GM12878 (cell line): ENCODE measurements around the gene PARP16. TPM values are rescaled to one million over a fixed set of nuclear protein-coding genes. Genes with fewer than 3 reads are reported as not detected.

Experiments
- BCLAF1 ChIP-seq: fragments of 450-650 bp; IDR thresholded peaks from 2 replicates; pipeline ENCODE4 v1.6.1; 2017; ENCODE audit warnings: antibody characterized with exemption, mild to moderate bottlenecking, moderate library complexity
- CBFB ChIP-seq: IDR thresholded peaks from 2 replicates; pipeline ENCODE4 v1.6.1; 2016; ENCODE audit warnings: antibody characterized with exemption, low read depth
- CREB1 ChIP-seq: IDR thresholded peaks from 2 replicates; pipeline ENCODE4 v1.6.1; 2012; ENCODE audit warnings: low read depth, mild to moderate bottlenecking, inconsistent platforms
- EP300 ChIP-seq, 2 experiments: fragments of 150-350 bp in 1 of 2; IDR thresholded peaks; 2 replicates each; pipeline ENCODE4 v1.6.1; 2011 to 2012; ENCODE audit warnings: low read depth in 2 of 2, low read length in 2 of 2, borderline replicate concordance in 1 of 2, improper control_type of control experiment in 1 of 2, inconsistent platforms in 1 of 2; ENCODE audit not compliant: control insufficient read depth in 1 of 2
- FOS ChIP-seq: IDR thresholded peaks from 3 replicates; pipeline ENCODE4 v1.6.1; 2011; ENCODE audit warnings: borderline replicate concordance; ENCODE audit not compliant: insufficient read length; ENCODE audit errors: extremely low read depth
- IRF4 ChIP-seq: IDR thresholded peaks from 2 replicates; pipeline ENCODE4 v1.6.1; 2011; ENCODE audit warnings: low read depth, low read length
- JUND ChIP-seq: IDR thresholded peaks from 2 replicates; pipeline ENCODE4 v1.6.1; 2012; ENCODE audit warnings: low read depth, mild to moderate bottlenecking, low read length, improper control_type of control experiment, moderate library complexity
- NFYB ChIP-seq: IDR thresholded peaks from 2 replicates; pipeline ENCODE4 v1.6.1; 2011; ENCODE audit warnings: low read depth, mild to moderate bottlenecking, low read length, improper control_type of control experiment, moderate library complexity; ENCODE audit not compliant: insufficient read depth
- PML ChIP-seq: IDR thresholded peaks from 2 replicates; pipeline ENCODE4 v1.6.1; 2012; ENCODE audit warnings: low read length, inconsistent platforms
- REST ChIP-seq: IDR thresholded peaks from 2 replicates; pipeline ENCODE4 v1.6.1; 2012; ENCODE audit warnings: mild to moderate bottlenecking, low read depth, low read length
- RUNX3 ChIP-seq: IDR thresholded peaks from 2 replicates; pipeline ENCODE4 v1.6.1; 2012; ENCODE audit warnings: low read length, inconsistent platforms
- SKIL ChIP-seq: fragments of 450-650 bp; IDR thresholded peaks from 2 replicates; pipeline ENCODE4 v1.6.1; 2017; ENCODE audit warnings: mild to moderate bottlenecking, low read depth, inconsistent platforms; ENCODE audit not compliant: poor library complexity, severe bottlenecking
- SMAD5 ChIP-seq: IDR thresholded peaks from 2 replicates; pipeline ENCODE4 v1.6.1; 2016; ENCODE audit warnings: antibody characterized with exemption, low read depth
- TARDBP ChIP-seq: IDR thresholded peaks from 2 replicates; pipeline ENCODE4 v1.6.1; 2016; ENCODE audit warnings: borderline replicate concordance
- USF1 ChIP-seq: IDR thresholded peaks from 2 replicates; pipeline ENCODE4 v1.6.1; 2011; ENCODE audit warnings: borderline replicate concordance, low read depth, mild to moderate bottlenecking, moderate library complexity, mixed read lengths, low read length; ENCODE audit not compliant: insufficient read depth; ENCODE audit errors: extremely low read length
- ZSCAN29 ChIP-seq: fragments of 450-650 bp; IDR thresholded peaks from 2 replicates; pipeline ENCODE4 v1.6.1; 2017; ENCODE audit warnings: mild to moderate bottlenecking, moderate library complexity
- polyA plus RNA-seq, 11 experiments: library from polyadenylated mRNA; depleted of rRNA in 4 of 11; unstranded in 6 of 11; stranded (reverse) in 5 of 11; fragments of >200 nt; fragmentation: Nextera tagmentation in 4 of 11; fragmentation: Illumina TruSeq in 1 of 11; extraction: Ambion mirVana in 4 of 11; extraction: Trizol in 1 of 11; gene quantifications; 1 replicate in 1 of 11; 2 replicates in 10 of 11; pipeline versions ENCODE4 v1.2.1 to v1.2.3, GENCODE V29; 2011 to 2016; ENCODE audit warnings: inconsistent platforms in 2 of 11, missing spikeins in 2 of 11, low read depth in 1 of 11
- total RNA-seq, 4 experiments: library from RNA; depleted of rRNA in 3 of 4; stranded (reverse); fragments of >200 nt in 3 of 4; fragmentation: Illumina TruSeq in 1 of 4; extraction: Trizol in 1 of 4; gene quantifications; 2 replicates each; pipeline versions ENCODE4 v1.2.1 to v1.2.3, GENCODE V29; 2013 to 2021
- TF ChIP-seq, protein P1 (sequence below): fragments of 150-350 bp; IDR thresholded peaks from 2 replicates; pipeline ENCODE4 v1.6.1; 2014; ENCODE audit warnings: mild to moderate bottlenecking, low read depth, low read length

The PARP16 gene
- total and polyA plus RNA-seq, 10 of the 15 experiments (the other 5 are each of a cell fraction or from before 2014, with no cell fraction given): 4.9 to 15.7 (median 9.9) TPM

GRCh38 chr15:65304381-65305149 is 17.9 kb upstream of the PARP16 start, which contains the start of gene RNU5B-1 (continued):
- TF ChIP-seq BCLAF1: peak; percentile 83
- TF ChIP-seq, protein P1, sequence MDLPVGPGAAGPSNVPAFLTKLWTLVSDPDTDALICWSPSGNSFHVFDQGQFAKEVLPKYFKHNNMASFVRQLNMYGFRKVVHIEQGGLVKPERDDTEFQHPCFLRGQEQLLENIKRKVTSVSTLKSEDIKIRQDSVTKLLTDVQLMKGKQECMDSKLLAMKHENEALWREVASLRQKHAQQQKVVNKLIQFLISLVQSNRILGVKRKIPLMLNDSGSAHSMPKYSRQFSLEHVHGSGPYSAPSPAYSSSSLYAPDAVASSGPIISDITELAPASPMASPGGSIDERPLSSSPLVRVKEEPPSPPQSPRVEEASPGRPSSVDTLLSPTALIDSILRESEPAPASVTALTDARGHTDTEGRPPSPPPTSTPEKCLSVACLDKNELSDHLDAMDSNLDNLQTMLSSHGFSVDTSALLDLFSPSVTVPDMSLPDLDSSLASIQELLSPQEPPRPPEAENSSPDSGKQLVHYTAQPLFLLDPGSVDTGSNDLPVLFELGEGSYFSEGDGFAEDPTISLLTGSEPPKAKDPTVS: peak; percentile 53; the same call in 1 of the 2 replicates
- peak; percentile 90 for TF ChIP-seq ZSCAN29
- peak; percentile 92 for TF ChIP-seq SKIL
- peak; percentile 76 for TF ChIP-seq CREB1
- TF ChIP-seq TARDBP: peak; percentile 99
- no peak for TF ChIP-seq USF1
- peak; percentile 43; the same call in 1 of the 2 replicates for TF ChIP-seq REST
- TF ChIP-seq SMAD5: peak; percentile 100
- peak; percentile 47; the same call in 1 of the 2 replicates for TF ChIP-seq IRF4
- no peak for TF ChIP-seq FOS
- TF ChIP-seq EP300 (IDR thresholded peaks at IDR 0.05; ENCODE audit: borderline replicate concordance in 1 of 2, control insufficient read depth in 1 of 2, low read depth in 2 of 2, low read length in 2 of 2): no peak
- peak; percentile 100 for TF ChIP-seq CBFB
- TF ChIP-seq RUNX3: peak; percentile 78
- TF ChIP-seq PML: peak; percentile 100
- TF ChIP-seq JUND: no peak
- no peak for TF ChIP-seq NFYB
